ENCODE data around the gene MOB3A. TPM values are rescaled to one million over a fixed set of nuclear protein-coding genes. Genes with fewer than 3 reads are reported as not detected.

Gene MOB3A
- total and polyA plus RNA-seq, 10 of the 15 experiments (the other 5 are each of a cell fraction or from before 2014, with no cell fraction given), result 7.5 to 229 (median 79.4) TPM

DNA sequence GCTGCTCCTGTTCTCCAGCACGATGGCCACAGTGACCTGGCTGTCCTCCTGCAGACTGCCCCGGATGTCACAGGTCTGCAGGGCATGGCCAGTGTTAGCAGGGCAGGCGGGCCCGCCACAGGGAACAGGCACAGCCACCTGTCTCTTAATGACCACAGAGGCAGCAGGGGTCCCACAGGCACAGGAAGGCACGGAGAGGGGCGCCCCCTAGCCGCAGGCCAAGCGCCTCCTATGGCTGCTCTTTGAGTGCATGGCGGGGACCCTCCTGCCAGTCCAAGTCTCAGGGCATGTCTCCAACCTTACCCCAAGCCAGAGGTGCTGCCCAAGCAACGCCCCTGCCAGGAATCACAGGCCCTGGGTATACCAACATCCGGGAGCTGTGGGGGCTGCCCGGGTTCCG is 14.7 kb upstream of the MOB3A start:
- no peak overlapping the region for H3K4me2 ChIP-seq (ENCODE audit: control insufficient read depth, insufficient read depth)
- peak; percentile 34; the same call in 2 of the 3 replicates for ATAC-seq
- RAD21 ChIA-PET (ENCODE audit: unreplicated experiment), result no interaction called here
- H3K9ac ChIP-seq (ENCODE audit: control insufficient read depth, insufficient read depth, low read length), result no peak overlapping the region
- BruUV-seq (replicated peaks), result no TSS peak
- no peaks in the 10 kb centered on the region; the same call in 2 of the 3 replicates for H3K9me3 ChIP-seq (replicated peaks; ENCODE audit: control insufficient read depth, insufficient read depth, low read length)
- H3K4me1 ChIP-seq (ENCODE audit: control insufficient read depth, insufficient read depth, low read length), result no peaks in the 10 kb centered on the region
- no peaks in the 10 kb centered on the region for H3K27me3 ChIP-seq (replicated peaks in 1 of 2; ENCODE audit: control insufficient read depth in 2 of 2, insufficient read depth in 2 of 2, low read length in 1 of 2)
- no peak overlapping the region for H2AFZ ChIP-seq (ENCODE audit: control insufficient read depth, low read depth, low read length)
- CTCF ChIA-PET, result no interaction called here
- H3K36me3 ChIP-seq (ENCODE audit: control insufficient read depth in 2 of 2, insufficient read depth in 2 of 2, low read length in 1 of 2), result peaks cover 22 to 72% of the 10 kb centered on the region in 2 experiments; a peak in 3 of 4 replicates
- no peaks in the 10 kb centered on the region for H3K79me2 ChIP-seq (ENCODE audit: control insufficient read depth, insufficient read depth, low read length)
- H4K20me1 ChIP-seq (ENCODE audit: control insufficient read depth, insufficient read depth), result no peaks in the 10 kb centered on the region
- no peak overlapping the region for H3K4me3 ChIP-seq
- SMC1A ChIA-PET (ENCODE audit: uncharacterized antibody, unreplicated experiment), result no interaction called here
- no peak overlapping the region for H3K27ac ChIP-seq (ENCODE audit: control insufficient read depth, insufficient read depth)
- WGBS (ENCODE audit: insufficient coverage, insufficient replicate concordance, low lambda C conversion rate, missing lambda C conversion rate), result 73% methylated on average over 13 of the region's 13 CpGs
- in situ Hi-C loops (cut with MboI), result no loop called here
- TF ChIP-seq JUNB (IDR thresholded peaks at IDR 0.05) (no peak), POLR2A (IDR thresholded peaks at IDR 0.05; ENCODE audit: low read depth, low read length) (peak; percentile 34; the same call in 1 of the 2 replicates)
- TF ChIP-seq, protein P1, sequence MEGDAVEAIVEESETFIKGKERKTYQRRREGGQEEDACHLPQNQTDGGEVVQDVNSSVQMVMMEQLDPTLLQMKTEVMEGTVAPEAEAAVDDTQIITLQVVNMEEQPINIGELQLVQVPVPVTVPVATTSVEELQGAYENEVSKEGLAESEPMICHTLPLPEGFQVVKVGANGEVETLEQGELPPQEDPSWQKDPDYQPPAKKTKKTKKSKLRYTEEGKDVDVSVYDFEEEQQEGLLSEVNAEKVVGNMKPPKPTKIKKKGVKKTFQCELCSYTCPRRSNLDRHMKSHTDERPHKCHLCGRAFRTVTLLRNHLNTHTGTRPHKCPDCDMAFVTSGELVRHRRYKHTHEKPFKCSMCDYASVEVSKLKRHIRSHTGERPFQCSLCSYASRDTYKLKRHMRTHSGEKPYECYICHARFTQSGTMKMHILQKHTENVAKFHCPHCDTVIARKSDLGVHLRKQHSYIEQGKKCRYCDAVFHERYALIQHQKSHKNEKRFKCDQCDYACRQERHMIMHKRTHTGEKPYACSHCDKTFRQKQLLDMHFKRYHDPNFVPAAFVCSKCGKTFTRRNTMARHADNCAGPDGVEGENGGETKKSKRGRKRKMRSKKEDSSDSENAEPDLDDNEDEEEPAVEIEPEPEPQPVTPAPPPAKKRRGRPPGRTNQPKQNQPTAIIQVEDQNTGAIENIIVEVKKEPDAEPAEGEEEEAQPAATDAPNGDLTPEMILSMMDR (IDR thresholded peaks at IDR 0.05 in 2 of 3, conservative IDR thresholded peaks at IDR 0.05 in 1 of 3; ENCODE audit: control insufficient read depth in 2 of 3, extremely low read depth in 1 of 3, insufficient read depth in 1 of 3, low read depth in 3 of 3, low read length in 3 of 3), result peak in 1 of 3 experiments; percentile 13; a peak in 2 of 6 replicates
- DNase-seq (ENCODE audit: low read depth, low spot score), result no peak
- intact Hi-C loops (cut with micrococcal nuclease; ENCODE audit: unreplicated experiment), result no loop called here
- POLR2A ChIA-PET, result interaction anchor here (0.6 kb wide), 1 partner anchor 366 kb away, joined by 3 read pairs; no protein-coding TSS in a partner anchor
- FAIRE-seq, result no peak

DNA sequence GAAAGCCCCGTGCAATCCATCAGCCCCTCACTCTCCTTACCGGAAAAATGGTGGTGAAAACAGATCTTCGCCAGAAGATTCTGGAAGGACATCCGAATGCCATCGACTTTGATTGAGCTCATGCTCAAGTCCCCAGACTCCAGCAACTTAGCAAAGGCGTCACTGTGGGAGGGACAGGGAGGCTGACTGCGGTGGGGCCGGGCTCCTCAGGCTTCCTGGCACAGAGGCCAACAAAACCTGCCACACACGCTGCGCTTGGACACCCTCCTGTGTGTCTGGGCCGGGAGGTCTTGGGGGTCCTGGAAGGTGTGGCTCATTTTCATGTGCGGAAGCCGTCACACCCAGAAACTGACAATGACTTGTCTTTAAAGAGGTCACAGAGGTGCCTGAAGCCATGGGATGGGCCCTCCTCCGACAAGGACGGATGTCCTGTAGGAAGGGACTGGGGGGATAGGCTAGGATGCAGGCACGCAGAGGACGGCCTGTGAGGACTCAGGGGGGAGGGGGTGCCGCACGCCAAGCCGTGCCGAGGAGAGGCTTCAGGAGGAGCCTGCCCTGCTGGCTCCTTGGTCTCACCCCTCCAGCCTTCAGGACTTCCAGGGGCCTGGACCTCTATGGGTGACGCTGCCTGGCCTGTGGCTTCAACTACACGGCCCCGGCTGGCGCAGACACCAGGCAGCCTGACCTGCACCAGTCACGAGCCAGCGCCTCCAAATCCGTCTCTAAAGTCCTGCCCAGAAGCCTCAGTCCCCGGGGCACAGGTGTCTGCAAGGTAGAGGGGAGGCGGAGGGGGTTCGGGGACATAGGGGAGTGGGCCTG is 13.1 kb upstream of the MOB3A start:
- intact Hi-C loops (cut with micrococcal nuclease; ENCODE audit: unreplicated experiment), result no loop called here
- Histone ChIP-seq H3K4me1 (ENCODE audit: control insufficient read depth, insufficient read depth, low read length) (no peaks in the 10 kb centered on the region), H3K27ac (ENCODE audit: control insufficient read depth, insufficient read depth) (no peak overlapping the region), H3K79me2 (ENCODE audit: control insufficient read depth, insufficient read depth, low read length) (peaks cover 2% of the 10 kb centered on the region), H3K9me3 (replicated peaks; ENCODE audit: control insufficient read depth, insufficient read depth, low read length) (no peaks in the 10 kb centered on the region; the same call in 2 of the 3 replicates), H3K9ac (ENCODE audit: control insufficient read depth, insufficient read depth, low read length) (no peak overlapping the region), H4K20me1 (ENCODE audit: control insufficient read depth, insufficient read depth) (no peaks in the 10 kb centered on the region), H2AFZ (ENCODE audit: control insufficient read depth, low read depth, low read length) (no peak overlapping the region), H3K4me2 (ENCODE audit: control insufficient read depth, insufficient read depth) (no peak overlapping the region), H3K27me3 (replicated peaks in 1 of 2; ENCODE audit: control insufficient read depth in 2 of 2, insufficient read depth in 2 of 2, low read length in 1 of 2) (no peaks in the 10 kb centered on the region), H3K36me3 (ENCODE audit: control insufficient read depth in 2 of 2, insufficient read depth in 2 of 2, low read length in 1 of 2) (peaks cover 24 to 64% of the 10 kb centered on the region in 2 experiments; a peak in 3 of 4 replicates), H3K4me3 (no peak overlapping the region)
- no peak for DNase-seq (ENCODE audit: low read depth, low spot score)
- RAD21 ChIA-PET (ENCODE audit: unreplicated experiment), result no interaction called here
- no peak for ATAC-seq
- WGBS (ENCODE audit: insufficient coverage, insufficient replicate concordance, low lambda C conversion rate, missing lambda C conversion rate), result 96% methylated on average over 31 of the region's 31 CpGs
- CTCF ChIA-PET, result no interaction called here
- FAIRE-seq, result no peak
- POLR2A ChIA-PET, result no interaction called here
- no TSS peak for BruUV-seq (replicated peaks)
- SMC1A ChIA-PET (ENCODE audit: uncharacterized antibody, unreplicated experiment), result no interaction called here
- in situ Hi-C loops (cut with MboI), result no loop called here
- TF ChIP-seq KLF5 (IDR thresholded peaks at IDR 0.05; ENCODE audit: partially characterized antibody) (no peak), IRF4 (IDR thresholded peaks at IDR 0.05; ENCODE audit: low read depth, low read length) (no peak)
- TF ChIP-seq, protein P2, sequence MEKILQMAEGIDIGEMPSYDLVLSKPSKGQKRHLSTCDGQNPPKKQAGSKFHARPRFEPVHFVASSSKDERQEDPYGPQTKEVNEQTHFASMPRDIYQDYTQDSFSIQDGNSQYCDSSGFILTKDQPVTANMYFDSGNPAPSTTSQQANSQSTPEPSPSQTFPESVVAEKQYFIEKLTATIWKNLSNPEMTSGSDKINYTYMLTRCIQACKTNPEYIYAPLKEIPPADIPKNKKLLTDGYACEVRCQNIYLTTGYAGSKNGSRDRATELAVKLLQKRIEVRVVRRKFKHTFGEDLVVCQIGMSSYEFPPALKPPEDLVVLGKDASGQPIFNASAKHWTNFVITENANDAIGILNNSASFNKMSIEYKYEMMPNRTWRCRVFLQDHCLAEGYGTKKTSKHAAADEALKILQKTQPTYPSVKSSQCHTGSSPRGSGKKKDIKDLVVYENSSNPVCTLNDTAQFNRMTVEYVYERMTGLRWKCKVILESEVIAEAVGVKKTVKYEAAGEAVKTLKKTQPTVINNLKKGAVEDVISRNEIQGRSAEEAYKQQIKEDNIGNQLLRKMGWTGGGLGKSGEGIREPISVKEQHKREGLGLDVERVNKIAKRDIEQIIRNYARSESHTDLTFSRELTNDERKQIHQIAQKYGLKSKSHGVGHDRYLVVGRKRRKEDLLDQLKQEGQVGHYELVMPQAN (conservative IDR thresholded peaks at IDR 0.05), result no peak
- TF ChIP-seq, protein P3, sequence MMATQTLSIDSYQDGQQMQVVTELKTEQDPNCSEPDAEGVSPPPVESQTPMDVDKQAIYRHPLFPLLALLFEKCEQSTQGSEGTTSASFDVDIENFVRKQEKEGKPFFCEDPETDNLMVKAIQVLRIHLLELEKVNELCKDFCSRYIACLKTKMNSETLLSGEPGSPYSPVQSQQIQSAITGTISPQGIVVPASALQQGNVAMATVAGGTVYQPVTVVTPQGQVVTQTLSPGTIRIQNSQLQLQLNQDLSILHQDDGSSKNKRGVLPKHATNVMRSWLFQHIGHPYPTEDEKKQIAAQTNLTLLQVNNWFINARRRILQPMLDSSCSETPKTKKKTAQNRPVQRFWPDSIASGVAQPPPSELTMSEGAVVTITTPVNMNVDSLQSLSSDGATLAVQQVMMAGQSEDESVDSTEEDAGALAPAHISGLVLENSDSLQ (IDR thresholded peaks at IDR 0.05), result no peak

All from GM12878 (cell line).